ENCODE data around the gene LRMDA. TPM values are rescaled to one million over a fixed set of nuclear protein-coding genes. Genes with fewer than 3 reads are reported as not detected.

The LRMDA gene
- total RNA-seq, 1 donor from 2014 or later = not detected

DNA sequence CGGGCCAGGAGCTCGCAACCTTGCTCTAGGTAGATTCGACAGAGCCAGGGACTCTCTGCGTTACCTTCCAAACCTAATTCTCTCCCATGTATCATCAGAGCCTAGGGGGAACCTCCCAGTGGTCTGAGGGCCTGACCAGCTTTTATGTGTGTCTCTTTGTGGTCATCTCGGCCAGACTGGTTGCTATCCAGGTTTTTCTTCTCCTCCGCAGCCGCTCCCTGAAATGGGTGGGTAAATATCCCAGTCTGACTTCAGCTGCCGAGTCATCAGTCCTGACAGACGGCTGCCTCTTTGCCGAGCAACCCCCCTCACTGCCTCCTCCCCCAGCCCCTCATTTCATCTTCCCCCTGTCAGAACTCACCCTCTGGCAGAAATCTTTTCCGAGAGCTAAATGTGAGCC lies 578.1 kb downstream of the LRMDA start:
- DNase-seq (ENCODE audit: low read depth) = peak; percentile 58

DNA sequence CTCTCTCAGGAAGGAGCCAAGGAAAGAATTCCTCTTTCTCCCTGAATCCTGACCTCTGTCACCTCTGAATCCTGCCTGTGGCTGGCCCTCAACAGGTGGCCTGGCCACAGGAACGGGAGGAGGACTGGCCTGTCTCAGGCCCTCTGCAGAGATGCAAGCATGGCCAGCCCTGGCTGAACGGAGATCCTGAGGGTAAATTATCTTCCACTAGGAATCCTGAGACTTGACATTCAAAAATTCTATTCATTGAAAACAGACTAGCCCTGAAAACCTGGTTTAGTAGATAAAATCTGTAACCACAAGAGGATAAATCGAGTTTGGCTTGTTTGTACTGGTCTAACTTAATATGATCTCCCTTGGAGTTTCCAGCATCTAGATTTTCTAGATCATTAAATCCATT lies 579.3 kb downstream of the LRMDA start:
- DNase-seq (ENCODE audit: low read depth) = peak; percentile 86

DNA sequence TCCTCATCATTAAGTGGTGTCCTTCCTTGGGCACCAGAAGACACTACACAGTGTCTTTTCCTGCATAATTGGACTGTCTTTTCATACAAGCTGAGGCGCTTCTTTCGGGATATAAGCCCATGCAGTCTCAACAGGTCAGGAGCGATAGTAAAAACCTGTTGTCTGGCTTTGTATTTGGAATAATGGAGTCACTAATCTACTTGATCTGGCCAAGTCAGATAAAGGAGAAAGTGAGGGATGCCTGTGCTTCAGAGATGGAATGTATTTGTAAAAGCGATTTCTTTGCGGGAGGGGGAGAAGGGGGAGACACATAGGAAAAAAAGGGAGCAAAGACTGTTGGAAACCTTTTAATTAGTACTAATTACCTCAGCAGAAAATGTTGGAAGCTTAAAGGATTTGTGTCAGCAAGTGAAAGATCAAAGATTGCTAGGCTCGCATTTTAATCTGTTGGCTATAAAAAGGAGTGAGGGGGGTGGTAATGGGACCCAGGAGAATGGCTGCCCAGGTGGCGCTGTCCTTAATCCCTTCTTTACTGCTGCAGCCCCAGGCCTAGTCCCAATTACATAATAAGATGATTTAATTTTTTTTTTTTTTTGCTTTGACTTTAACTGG lies 581.4 kb downstream of the LRMDA start:
- DNase-seq (ENCODE audit: low read depth) = no peak

DNA sequence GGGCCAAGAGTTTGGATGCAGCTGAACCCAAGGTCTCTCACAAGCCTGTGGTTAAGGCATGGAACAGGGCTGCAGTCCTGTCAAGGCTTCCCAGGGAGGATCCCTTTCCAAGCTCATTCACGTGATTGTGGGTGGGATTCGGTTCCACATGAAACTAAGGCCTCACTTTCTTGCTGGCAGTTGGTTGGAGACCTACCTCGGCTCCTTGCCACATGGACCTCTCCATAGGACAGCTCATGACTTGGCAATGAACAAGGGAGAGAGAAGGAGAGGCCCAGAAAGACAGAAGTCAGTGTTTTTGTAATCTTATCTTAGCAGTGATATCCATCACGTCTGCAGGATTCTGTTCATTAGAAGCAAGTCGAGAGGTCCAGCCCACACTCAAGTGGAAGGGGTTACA lies 583.8 kb downstream of the LRMDA start:
- DNase-seq (ENCODE audit: low read depth) = no peak

DNA sequence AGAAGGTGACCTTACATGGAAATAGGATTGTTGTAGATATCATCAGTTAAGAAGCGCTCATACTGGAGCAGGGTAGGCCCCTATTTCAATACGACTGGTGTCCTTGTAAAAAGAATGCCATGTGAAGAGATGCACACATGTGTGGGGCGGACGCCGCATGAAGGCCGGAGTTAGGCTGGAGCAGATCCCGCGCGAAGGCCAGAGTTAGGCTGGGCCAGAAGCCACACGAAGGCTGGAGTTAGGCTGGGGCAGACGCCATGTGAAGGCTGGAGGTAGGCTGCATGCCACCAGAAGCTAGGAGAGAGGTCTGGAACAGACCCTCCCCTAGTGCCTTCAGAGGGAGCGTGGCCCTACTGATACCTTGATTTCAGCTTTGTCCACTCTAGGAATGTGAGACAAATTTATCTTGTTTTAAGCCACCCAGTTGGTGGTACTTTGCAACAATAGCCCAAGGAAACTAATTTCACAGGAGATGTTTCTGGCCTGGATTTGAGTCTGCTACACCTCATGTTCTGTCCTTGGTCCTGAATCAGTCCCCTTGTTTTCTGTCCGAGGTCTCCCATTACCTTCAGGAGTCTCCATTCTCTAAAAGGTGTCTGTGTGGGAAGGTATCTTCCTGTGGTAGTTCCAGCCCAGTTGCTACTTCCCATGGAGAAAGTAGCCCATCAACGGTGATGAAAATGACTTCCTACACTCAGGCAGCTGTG lies 585.8 kb downstream of the LRMDA start:
- DNase-seq (ENCODE audit: low read depth) = peak; percentile 41

DNA sequence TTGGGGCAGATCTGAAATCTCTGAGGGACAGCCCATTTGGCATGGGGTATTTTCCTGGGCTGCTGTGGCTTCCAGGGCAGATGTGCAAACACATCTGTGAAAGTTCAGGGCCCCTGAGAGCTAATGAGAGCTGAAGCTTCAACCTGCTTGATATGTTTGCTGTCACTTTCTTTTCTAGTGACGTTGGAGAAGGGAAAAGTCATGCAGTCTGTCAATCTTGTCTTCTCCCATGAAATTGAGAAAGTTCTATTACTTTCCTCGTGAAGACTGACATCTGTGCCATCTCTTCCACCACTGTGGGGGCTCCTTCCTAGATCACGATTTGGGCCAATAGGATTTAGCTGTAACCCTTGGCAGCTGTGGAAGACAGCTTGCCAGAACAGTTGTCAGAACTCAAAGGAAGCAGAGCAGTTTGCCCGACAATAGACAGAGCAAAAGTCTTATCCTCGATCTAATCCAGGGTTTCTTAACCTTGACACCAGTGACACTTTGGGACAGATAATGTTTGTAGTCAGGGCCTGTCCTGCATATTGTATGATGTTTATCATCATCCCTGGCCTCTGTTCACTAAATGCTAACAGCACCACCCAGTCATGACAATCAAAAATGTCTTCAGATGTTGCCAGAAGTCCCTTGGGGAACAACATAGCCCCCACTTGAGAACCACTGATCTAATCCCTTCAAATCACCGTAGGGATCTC lies 586.5 kb downstream of the LRMDA start:
- DNase-seq (ENCODE audit: low read depth) = no peak

DNA sequence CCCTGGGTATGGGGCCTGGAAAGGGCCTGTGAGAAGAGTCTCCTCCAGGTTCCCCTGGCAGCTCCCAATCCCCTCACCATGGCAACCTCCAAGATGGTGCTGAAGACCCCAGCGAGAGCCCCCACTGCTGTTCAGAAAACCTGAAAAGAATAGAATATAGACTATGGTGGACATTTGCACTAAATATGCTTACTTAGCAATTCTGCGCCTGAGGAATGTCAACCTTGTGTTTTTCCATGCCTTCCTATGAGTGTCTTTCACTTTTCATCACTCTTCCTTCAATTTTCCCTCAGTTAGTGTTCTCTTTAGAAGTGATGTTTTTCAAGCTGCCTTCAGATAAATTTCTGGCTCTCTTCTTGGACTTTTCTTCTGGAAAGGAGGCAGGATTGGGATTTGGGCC lies 589.2 kb downstream of the LRMDA start:
- DNase-seq (ENCODE audit: low read depth) = no peak

DNA sequence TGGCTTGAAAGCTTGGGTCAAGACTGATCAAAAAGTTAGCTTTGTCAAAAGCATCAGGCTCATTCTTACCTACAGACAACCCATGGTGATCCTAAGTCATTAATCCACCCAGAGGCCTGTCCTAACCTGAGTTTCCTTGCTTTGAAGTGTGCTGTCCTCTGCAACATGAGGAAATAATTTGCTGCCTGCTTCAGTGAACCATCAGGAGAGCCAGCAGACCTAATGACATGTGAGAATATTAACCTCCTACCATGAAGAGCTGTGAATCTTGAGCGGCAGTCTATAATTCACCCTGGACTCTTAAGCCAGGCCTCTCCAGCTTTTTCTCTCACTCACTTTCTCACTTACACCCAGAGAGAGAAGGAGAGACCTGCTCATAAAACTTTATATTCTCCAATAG lies 590.0 kb downstream of the LRMDA start:
- DNase-seq (ENCODE audit: low read depth) = no peak

DNA sequence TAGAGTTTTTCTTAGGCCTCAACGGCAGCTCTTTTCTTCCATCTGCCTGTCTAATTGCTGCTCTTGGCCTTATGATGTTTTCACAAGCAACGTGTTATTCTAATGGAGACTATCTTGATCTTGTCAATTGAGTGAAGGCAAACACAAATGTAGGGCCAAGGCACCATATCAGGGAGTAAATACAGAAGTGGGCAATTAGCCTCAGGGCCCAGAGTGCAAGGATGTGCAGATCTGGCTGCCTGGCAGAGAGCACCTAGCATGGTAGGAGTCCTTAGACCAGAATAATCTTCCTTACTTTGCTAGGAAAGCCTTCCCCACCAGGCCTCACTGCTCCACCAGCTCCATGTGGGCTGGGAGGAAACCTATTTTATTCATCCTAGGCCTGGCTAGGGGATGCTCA lies 590.9 kb downstream of the LRMDA start:
- no peak for DNase-seq (ENCODE audit: low read depth)

DNA sequence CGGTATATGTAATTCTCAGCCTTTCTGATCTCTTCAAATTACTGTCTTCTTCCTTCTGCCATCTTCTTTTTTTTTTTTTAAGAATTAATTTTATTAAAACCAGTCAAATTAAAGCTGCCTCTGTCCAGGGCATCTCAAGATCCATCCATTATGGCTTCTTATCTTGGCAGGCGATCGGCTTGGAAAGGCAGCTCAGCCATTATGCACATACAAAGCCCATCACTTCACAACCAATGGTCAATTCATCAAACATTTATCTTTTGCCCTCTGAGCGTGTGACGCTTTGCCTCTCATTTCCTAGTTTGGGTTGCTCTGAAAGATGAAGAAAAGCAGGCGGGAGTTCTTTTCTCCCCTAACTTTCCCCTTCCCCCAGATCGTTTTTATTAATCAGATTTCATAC lies 591.6 kb downstream of the LRMDA start:
- DNase-seq (ENCODE audit: low read depth) = no peak

DNA sequence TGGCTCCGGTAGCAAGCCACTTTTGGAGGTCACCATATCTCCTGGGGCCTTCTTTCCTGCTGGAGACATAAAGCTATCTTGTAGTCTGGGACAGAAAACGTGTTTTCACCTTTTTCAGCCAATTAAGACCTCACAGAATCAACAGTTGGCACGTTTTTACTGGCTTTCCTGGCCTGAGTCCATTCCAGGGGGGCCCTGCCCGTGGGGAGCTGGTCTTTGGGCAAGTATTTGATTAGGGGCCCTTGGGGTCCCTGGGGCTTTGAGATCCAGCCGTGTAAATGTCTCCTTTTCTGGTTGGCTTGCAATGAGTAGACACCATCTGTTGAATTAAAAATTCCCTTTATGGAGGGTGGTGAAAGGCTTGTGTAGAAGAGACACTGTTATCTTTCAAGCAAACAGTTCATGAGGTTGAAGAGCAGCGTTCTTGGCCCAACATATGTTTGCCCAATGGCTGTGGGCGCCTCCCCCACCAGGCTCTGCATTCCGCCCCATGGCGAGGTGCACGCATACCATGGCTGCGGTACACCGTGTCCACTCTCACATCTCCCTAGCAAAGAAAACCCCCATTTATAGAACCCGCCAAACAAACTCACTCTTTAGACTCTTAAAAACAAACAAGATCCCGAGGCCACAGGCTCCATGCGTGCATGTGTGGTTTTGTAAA lies 593.2 kb downstream of the LRMDA start:
- no peak for DNase-seq (ENCODE audit: low read depth)

DNA sequence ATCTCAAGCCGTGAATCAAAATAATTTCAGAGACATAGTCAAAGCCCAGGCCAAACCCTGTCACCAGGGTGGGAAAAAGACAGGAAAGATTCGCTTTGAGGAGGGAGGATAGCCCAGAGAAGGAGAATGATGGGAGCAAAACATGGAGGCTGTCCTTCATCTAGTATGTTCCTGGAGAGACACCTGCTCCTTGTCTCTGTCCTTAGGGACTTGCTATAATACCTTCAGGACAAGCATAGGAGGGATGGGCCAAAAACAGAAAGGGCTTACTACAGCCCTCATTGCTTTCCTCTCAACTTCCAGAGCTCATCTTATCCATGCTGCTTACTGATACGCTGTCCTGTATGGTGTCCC lies 593.7 kb downstream of the LRMDA start:
- no peak for DNase-seq (ENCODE audit: low read depth)

DNA sequence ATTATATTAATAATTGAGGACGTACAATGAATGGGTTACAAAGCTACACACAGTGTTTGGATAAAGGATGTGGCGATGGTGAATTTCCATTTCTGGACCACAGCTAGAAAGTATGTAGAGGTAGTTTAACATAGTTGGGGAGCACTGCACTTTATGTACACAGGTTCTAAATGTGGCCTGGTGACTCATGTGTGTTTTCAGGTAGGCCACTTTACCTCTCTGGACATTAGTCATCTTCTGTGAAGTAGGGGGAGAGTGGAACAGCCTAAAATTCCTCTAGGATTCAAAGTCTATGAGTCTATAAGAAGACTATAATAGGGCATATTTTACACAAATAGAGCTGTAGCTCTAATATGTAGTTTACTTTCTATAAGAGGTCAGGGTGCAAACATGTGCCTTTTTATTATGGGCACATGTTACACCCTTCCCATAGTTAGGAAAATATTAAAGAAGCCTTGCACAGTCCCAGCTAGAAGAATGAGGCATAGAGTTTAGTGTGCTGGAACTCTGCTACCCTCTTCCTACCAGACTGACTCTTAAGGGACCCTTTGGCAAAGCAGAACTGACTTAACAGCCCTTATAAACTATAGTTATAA lies 594.9 kb downstream of the LRMDA start:
- DNase-seq (ENCODE audit: low read depth) = no peak

DNA sequence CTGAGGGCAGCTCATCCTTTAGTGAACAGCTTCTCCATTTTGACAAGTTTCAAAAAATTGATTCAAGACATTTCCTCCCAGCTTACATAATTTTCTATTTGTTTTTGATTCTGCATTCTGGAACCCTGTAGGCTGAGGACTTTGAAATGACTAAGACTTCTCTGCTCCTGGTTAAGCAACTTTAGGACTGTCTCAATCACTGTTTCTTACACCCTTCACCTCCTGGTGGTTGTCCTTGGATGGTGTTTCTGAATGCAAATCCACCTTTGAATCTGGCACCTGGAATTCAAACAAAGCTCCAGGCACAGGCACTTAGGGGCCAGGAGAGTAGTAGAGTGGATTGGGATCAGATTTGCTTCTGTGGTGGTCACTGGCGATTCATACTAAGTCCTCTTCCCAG lies 595.5 kb downstream of the LRMDA start:
- DNase-seq (ENCODE audit: low read depth) = no peak

DNA sequence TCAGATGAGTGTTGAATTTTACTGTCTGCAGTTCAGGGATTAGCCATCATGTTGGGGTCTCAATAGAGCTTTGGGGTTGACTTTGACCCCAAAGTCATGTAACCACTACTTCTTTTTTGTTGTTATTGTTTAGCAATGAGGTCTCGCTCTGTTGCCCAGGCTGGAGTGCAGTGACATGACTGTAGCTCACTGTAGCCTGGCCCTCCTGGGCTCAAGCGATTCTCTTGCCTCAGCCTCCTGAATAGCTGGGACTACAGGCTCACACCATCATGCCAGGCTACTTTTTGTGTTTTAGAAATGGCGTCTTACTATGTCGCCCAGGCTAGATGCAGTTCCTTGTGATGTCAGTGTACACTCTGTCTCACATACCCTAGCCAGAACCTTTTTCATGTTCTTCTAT lies 598.4 kb downstream of the LRMDA start:
- DNase-seq (ENCODE audit: low read depth) = no peak

DNA sequence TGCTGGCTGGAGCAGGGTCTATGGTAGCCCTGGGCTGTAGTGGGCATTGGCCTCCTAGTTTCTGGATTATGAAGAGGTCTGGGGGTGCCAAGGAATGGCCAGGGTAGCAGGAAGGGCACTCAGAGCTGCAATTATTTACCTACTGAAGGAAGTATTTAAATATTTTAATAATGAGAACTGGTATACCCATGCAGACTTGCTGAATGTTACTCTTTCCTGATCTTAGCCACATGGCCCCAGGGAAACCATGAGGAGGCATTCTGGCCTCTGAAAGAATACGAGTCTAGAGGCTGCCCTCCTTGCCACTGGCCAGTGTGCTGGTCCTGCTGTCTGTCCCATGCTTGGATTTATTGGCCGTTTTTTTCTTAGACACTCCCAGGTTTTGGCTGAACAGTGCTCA lies 599.7 kb downstream of the LRMDA start:
- DNase-seq (ENCODE audit: low read depth) = no peak

DNA sequence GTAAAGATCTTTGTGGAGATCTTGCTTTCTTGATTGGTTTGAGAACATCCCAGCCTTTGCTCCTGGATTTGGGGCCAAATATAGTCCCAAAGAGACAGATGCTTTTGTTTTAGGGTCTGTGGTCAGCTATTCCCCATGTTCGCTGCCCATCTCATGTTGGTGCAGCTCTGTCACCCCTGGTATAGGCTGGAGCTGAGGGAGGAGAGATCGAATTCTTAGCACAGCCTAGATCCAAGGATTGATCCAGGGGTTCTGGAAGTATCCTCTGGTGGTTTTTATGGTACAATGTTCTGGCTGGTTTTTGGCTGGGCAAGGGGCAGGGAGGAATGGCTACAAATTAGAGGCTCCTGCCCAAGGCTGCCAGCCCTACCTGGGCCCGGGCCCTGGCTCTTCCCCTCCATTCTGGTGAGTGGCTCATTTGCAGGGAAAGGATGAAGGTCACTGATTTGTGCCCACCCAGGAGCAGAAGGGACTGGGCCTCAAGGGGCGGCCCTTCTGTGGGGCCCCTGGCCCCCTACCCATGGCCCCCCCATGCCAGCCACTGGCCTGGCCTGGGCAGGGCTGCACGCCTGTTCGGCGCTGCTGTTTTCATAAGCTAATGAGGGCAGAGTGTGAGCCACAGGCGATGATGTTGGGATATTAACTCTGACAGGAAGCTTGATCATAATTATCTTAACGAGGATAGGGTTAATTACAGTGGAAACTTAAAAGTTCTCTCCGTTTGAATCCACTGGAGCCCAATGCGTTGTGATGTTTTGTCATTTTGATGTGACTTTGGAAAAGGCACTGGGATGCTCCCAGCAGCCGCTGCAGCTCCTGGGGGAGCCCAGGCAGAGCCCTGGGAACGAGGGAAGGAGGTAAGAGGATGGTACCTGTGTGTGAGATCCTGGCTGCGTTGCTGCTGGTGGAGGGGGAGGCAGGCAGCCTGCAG lies 600.6 kb downstream of the LRMDA start:
- no peak for DNase-seq (ENCODE audit: low read depth)

DNA sequence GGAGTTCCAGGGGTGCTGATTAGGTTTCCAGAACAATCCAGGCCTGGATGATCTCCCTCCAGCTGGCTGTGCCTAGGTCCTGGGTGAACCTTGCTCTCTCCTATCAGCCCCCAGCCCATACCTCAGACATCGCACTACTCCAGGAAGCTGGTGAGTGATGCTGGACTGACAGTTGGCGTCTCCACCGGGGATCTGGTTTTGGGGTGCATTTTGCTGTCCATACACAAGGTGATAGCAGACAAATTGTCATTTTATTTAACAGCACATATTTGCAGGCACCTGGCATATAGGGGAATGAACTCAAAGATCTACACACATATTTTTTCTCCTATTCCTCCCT lies 601.2 kb downstream of the LRMDA start:
- DNase-seq (ENCODE audit: low read depth) = no peak

DNA sequence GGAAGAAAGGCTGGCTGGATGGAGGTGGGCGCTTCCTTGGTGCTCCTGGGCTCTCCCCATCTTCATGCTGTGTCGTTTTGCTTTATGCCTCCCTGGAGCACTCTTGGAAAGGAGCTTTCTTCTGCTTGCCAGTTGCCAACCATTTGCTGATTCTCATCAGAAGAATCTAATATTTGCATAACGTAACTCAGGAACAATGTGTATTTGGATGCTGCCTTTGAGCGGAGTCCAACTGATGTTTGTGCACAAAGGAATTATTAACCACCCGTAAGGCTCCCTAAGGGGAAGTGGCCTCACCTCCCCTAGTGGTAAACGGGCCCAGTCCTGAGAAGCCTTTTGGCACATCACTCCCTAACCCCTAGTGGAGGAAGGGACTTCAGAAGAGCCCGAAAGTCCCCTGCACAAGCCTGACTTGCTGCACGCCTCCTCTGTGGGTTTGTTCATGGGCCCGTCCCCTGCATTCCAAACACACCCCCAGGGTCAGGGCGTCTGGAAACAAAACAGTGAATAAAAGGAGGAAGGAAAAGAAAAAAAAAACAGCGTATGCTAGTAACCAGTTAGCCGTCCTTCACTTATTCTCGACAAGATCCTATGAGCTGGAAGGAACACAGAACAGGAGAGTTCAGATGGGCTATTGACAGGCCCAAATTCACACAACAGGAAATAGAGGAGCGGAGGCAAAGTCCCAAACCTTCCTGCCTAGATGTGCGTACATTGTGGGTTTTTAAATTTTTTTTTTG lies 602.2 kb downstream of the LRMDA start:
- DNase-seq (ENCODE audit: low read depth) = no peak
